GM12878 (cell line): Measurements from ENCODE around the gene IFIT1. TPM values are rescaled to one million over a fixed set of nuclear protein-coding genes. Genes with fewer than 3 reads are reported as not detected.
"Not testable (repeated sequence)": the region's sequence is repeated elsewhere in the genome, so short reads cannot be mapped to it uniquely, and the experiment has no call there.

ENCODE experiments used
- ATAC-seq: fragments of 200-7000 bp; cut with Tn5 transposase; 3 replicates; pipeline ENCODE4 v1.9.1; 2020; ENCODE audit warnings: mild to moderate bottlenecking, moderate library complexity
- BruUV-seq: library from RNA; stranded (reverse); fragments of 400-500 nt; replicated peaks from 2 replicates; lab custom pipeline; 2021; lab: Mats Ljungman, UMichigan
- CTCF ChIA-PET: fragments of 300-600 bp; sonication (Branson Sonifier 250); formaldehyde crosslinking; extraction: SDS; loops from one replicate; lab custom pipeline; 2021; ENCODE audit warnings: inconsistent platforms; lab: Yijun Ruan, JAX
- POLR2A ChIA-PET: fragments of 350-600 bp; formaldehyde crosslinking; extraction: SDS; loops from one replicate; lab custom pipeline; 2021; ENCODE audit warnings: inconsistent platforms; lab: Charles Lee
- RAD21 ChIA-PET: fragments of 300-600 bp; sonication (Branson Sonifier 250); formaldehyde crosslinking; loops from one replicate; lab custom pipeline; 2023; ENCODE audit warnings: antibody characterized with exemption; ENCODE audit not compliant: unreplicated experiment; lab: Charles Lee
- SMC1A ChIA-PET: fragments of 300-600 bp; sonication (Branson Sonifier 250); formaldehyde crosslinking; loops from one replicate; lab custom pipeline; 2023; ENCODE audit not compliant: unreplicated experiment, uncharacterized antibody; lab: Charles Lee
- DNase-seq: peaks from one replicate; pipeline ENCODE4 v3.0.0-alpha.2; 2011; ENCODE audit warnings: low read depth, low spot score
- FAIRE-seq: peaks from 3 replicates; lab custom pipeline; 2011; peaks lifted over from hg19 to GRCh38; lab: Jason Lieb, UNC
- H2AFZ ChIP-seq: 2 replicates; pipeline ENCODE4 v1.6.0; 2011; ENCODE audit warnings: low read depth, low read length, control low read depth; ENCODE audit not compliant: control insufficient read depth
- H3K27ac ChIP-seq: 2 replicates; pipeline ENCODE4 v1.5.1; 2011; ENCODE audit warnings: control low read depth; ENCODE audit not compliant: control insufficient read depth, insufficient read depth
- H3K27me3 ChIP-seq, 2 experiments: replicated peaks in 1 of 2; 2 replicates each; pipeline versions ENCODE4 v1.6.0 to v1.6.1; 2011; ENCODE audit warnings: low read length in 1 of 2; ENCODE audit not compliant: control insufficient read depth in 2 of 2, insufficient read depth in 2 of 2
- H3K36me3 ChIP-seq, 2 experiments: 2 replicates each; pipeline ENCODE4 v1.5.1; 2011; ENCODE audit warnings: low read length in 1 of 2; ENCODE audit not compliant: control insufficient read depth in 2 of 2, insufficient read depth in 2 of 2
- H3K4me1 ChIP-seq: 2 replicates; pipeline ENCODE4 v1.6.1; 2011; ENCODE audit warnings: mild to moderate bottlenecking, low read length, moderate library complexity, mixed read lengths; ENCODE audit not compliant: control insufficient read depth, insufficient read depth
- H3K4me2 ChIP-seq: 2 replicates; pipeline ENCODE4 v1.6.0; 2011; ENCODE audit warnings: control low read depth; ENCODE audit not compliant: control insufficient read depth, insufficient read depth
- H3K4me3 ChIP-seq: fragments of 200-600 bp; sonication (generic); 2 replicates; pipeline ENCODE4 v1.5.1; 2016
- H3K79me2 ChIP-seq: 2 replicates; pipeline ENCODE4 v1.6.0; 2011; ENCODE audit warnings: low read length; ENCODE audit not compliant: control insufficient read depth, insufficient read depth
- H3K9ac ChIP-seq: 2 replicates; pipeline ENCODE4 v1.8.0; 2011; ENCODE audit warnings: low read length, control low read depth, mixed read lengths; ENCODE audit not compliant: control insufficient read depth, insufficient read depth
- H3K9me3 ChIP-seq: replicated peaks from 3 replicates; pipeline ENCODE4 v1.5.1; 2011; ENCODE audit warnings: mild to moderate bottlenecking, low read length; ENCODE audit not compliant: control insufficient read depth, insufficient read depth
- H4K20me1 ChIP-seq: 2 replicates; pipeline ENCODE4 v1.6.0; 2011; ENCODE audit not compliant: control insufficient read depth, insufficient read depth
- NFYB ChIP-seq: IDR thresholded peaks from 2 replicates; pipeline ENCODE4 v1.6.1; 2011; ENCODE audit warnings: low read depth, mild to moderate bottlenecking, low read length, improper control_type of control experiment, moderate library complexity; ENCODE audit not compliant: insufficient read depth
- WGBS: methylation state at CpG from one replicate; pipeline ENCODE4 v1.1.6; 2016; ENCODE audit warnings: low lambda C conversion rate; ENCODE audit not compliant: insufficient replicate concordance, insufficient coverage; ENCODE audit errors: missing lambda C conversion rate; 5-methylcytosine and 5-hydroxymethylcytosine counted together
- in situ Hi-C: fragments of 300-500 bp; cut with MboI; formaldehyde crosslinking; loops from 9 replicates; pipeline ENCODE4 v1.14.3; 2018; ENCODE audit warnings: mixed read lengths
- intact Hi-C: fragments of 100-400 bp; cut with micrococcal nuclease; formaldehyde crosslinking; loops from one replicate; pipeline ENCODE4 v1.14.2; 2022; ENCODE audit not compliant: unreplicated experiment
- polyA plus RNA-seq, 11 experiments: library from polyadenylated mRNA; depleted of rRNA in 4 of 11; unstranded in 6 of 11; stranded (reverse) in 5 of 11; fragments of >200 nt; fragmentation: Nextera tagmentation in 4 of 11; fragmentation: Illumina TruSeq in 1 of 11; extraction: Ambion mirVana in 4 of 11; extraction: Trizol in 1 of 11; gene quantifications; 1 replicate in 1 of 11; 2 replicates in 10 of 11; pipeline versions ENCODE4 v1.2.1 to v1.2.3, GENCODE V29; 2011 to 2016; ENCODE audit warnings: inconsistent platforms in 2 of 11, missing spikeins in 2 of 11, low read depth in 1 of 11
- total RNA-seq, 4 experiments: library from RNA; depleted of rRNA in 3 of 4; stranded (reverse); fragments of >200 nt in 3 of 4; fragmentation: Illumina TruSeq in 1 of 4; extraction: Trizol in 1 of 4; gene quantifications; 2 replicates each; pipeline versions ENCODE4 v1.2.1 to v1.2.3, GENCODE V29; 2013 to 2021

IFIT1 gene
- total and polyA plus RNA-seq, 10 of the 15 experiments (the other 5 are each of a cell fraction or from before 2014, with no cell fraction given), result 13.9 to 37.2 (median 22.3) TPM

DNA sequence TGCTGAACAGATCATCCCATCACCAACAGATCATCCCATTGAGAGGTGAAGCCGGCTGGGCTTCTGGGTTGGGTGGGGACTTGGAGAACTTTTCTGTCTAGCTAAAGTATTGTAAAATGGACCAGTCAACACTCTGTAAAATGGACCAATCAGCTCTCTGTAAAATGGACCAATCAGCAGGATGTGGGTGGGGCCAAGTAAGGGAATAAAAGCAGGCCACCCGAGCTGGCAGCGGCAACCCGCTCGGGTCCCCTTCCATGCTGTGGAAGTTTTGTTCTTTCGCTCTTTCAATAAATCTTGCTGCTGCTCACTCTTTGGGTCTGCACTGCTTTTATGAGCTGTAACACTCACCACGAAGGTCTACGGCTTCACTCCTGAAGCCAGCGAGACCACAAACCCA is 13.8 kb downstream of the IFIT1 start:
- H3K9me3 ChIP-seq, H3K27me3 ChIP-seq, H3K4me1 ChIP-seq, H3K4me2 ChIP-seq, RAD21 ChIA-PET, FAIRE-seq, H3K79me2 ChIP-seq, DNase-seq, H2AFZ ChIP-seq, H3K9ac ChIP-seq, intact Hi-C loops, in situ Hi-C loops, H3K4me3 ChIP-seq, SMC1A ChIA-PET, H3K27ac ChIP-seq, BruUV-seq, CTCF ChIA-PET, ATAC-seq, POLR2A ChIA-PET, H4K20me1 ChIP-seq: not testable (repeated sequence)
- H3K36me3 ChIP-seq, result peaks cover 0 to 15% of the 10 kb centered on the region in 2 experiments; a peak in 2 of 4 replicates
- peak; percentile 63 for TF ChIP-seq NFYB
- WGBS, result 100% methylated on average over 9 of the region's 9 CpGs

DNA sequence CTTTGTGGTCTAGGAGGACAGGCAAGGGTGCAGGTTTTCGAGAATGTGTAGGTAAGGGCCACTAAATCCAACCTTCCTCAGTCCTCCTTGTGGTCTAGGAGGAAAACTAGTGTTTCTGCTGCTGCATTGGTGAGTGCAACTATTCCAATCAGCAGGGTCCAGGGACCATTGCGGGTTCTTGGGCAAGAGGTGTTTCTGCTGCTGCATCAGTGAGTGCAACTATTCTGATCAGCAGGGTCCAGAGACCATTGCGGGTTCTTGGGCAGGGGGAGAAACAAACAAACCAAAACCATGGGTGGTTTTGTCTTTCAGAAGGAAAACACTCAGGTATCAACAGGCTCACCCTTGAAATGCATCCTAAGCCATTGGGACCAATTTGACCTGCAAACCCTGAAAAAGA is 15.4 kb downstream of the IFIT1 start:
- in situ Hi-C loops, result not testable (repeated sequence)

DNA sequence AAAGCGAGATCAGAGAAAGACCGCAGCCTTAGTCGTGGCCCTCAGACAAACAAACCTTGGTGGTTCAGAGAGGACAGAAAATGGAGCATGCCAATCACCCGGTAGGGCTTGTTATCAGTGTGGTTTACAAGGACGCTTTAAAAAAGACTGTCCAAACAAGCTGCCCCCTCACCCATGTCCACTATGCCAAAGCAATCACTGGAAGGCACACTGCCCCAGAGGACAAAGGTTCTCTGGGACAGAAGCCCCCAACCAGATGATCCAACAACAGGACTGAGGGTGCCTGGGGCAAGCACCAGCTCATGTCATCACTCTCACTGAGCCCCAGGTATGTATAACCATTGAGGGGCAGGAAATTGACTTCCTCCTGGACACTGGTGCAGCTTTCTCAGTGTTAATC is 16.9 kb downstream of the IFIT1 start:
- H3K9me3 ChIP-seq, H3K4me3 ChIP-seq, H2AFZ ChIP-seq, H3K36me3 ChIP-seq, H3K27me3 ChIP-seq, in situ Hi-C loops, H3K4me2 ChIP-seq, intact Hi-C loops, H3K79me2 ChIP-seq, DNase-seq, FAIRE-seq, H3K4me1 ChIP-seq, ATAC-seq, H4K20me1 ChIP-seq, RAD21 ChIA-PET, BruUV-seq, H3K9ac ChIP-seq, H3K27ac ChIP-seq: not testable (repeated sequence)
- WGBS, result 95% methylated on average over 5 of the region's 5 CpGs
- CTCF ChIA-PET, result interaction anchor here (0.5 to 1.3 kb wide), 2 partner anchors 10 to 147 kb away, joined by 3 read pairs; no protein-coding TSS in a partner anchor
- POLR2A ChIA-PET, result interaction anchor here (0.6 kb wide), 1 partner anchor 17 kb away, joined by 7 read pairs; the partner anchor contains the start of gene IFIT1
- SMC1A ChIA-PET, result interaction anchor here (1.4 to 1.5 kb wide), 2 partner anchors 10 to 17 kb away, joined by 4 to 6 read pairs; partner anchors contain the start of gene IFIT1

More for the DNA sequence above, 15.4 kb downstream of the IFIT1 start:
- intact Hi-C loops, H3K4me3 ChIP-seq, H4K20me1 ChIP-seq, BruUV-seq, H3K9ac ChIP-seq, H3K36me3 ChIP-seq, RAD21 ChIA-PET, H2AFZ ChIP-seq, H3K27me3 ChIP-seq, H3K9me3 ChIP-seq, H3K27ac ChIP-seq, SMC1A ChIA-PET, H3K4me1 ChIP-seq, FAIRE-seq, DNase-seq, H3K4me2 ChIP-seq, ATAC-seq, H3K79me2 ChIP-seq, POLR2A ChIA-PET: not testable (repeated sequence)
- 82% methylated on average over 3 of the region's 3 CpGs for WGBS
- CTCF ChIA-PET, result interaction anchor here (0.6 kb wide), 1 partner anchor 28 kb away, joined by 4 read pairs; no protein-coding TSS in a partner anchor

DNA sequence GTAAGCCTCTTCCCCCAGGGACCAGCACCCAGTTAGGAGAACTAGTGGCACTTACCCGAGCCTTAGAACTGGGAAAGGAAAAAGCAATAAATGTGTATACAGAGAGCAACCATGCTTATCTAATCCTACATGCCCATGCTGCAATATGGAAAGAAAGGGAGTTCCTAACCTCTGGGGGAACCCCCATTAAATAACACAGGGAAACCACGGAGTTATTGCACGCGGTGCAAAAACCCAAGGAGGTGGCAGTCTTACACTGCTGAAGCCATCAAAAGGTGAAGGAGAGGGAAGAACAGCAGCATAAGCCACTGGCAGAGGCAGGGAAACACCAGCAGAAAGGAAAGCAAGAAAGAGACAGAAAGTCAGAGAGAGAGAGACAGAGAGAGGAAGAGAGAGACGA is 18.1 kb downstream of the IFIT1 start:
- H2AFZ ChIP-seq, H3K27me3 ChIP-seq, H3K4me1 ChIP-seq, H3K9me3 ChIP-seq, DNase-seq, RAD21 ChIA-PET, H3K9ac ChIP-seq, H3K27ac ChIP-seq, in situ Hi-C loops, POLR2A ChIA-PET, BruUV-seq, H3K36me3 ChIP-seq, H4K20me1 ChIP-seq, H3K4me3 ChIP-seq, H3K4me2 ChIP-seq, ATAC-seq, FAIRE-seq, CTCF ChIA-PET: not testable (repeated sequence)
- SMC1A ChIA-PET, result interaction anchor here (1.4 kb wide), 1 partner anchor 11 kb away, joined by 4 read pairs; no protein-coding TSS in a partner anchor
- WGBS, result 32% methylated on average over 5 of the region's 5 CpGs
- H3K79me2 ChIP-seq, result peaks cover 21% of the 10 kb centered on the region
- intact Hi-C loops, result loop anchor here (10.0 kb wide), 1 partner anchor 526 kb away; the partner anchor contains the start of gene STAMBPL1
